Measurements from ENCODE around the gene LRRC52.

Gene LRRC52

DNA sequence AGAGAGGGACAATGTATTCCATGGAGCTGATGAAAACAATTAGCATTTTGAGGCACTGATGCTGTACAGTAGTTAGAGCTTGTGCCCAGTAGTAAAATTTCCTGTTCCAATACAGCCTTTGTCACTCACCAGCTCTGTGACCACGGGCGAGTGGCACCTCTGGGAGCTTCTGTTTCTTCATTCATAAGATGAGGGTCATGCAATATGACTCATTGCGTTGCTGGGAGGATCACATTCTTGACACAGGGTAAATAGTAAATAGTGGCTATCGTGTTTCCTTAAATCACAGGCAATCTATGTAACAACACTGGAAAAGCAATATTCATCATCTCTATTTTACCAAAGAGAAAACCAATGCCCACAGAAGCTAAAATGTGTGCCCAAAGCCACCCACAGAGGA is 4.5 kb upstream of the LRRC52 start:
- peak; percentile 86 to 93 for DNase-seq
- Histone ChIP-seq H3K9ac (ENCODE audit: low read length) (no peak overlapping the region), H3K9me3 (ENCODE audit: insufficient read depth, low read depth, low read length) (no peaks in the 10 kb centered on the region), H4K8ac (ENCODE audit: low read depth, low read length) (no peak overlapping the region), H3K14ac (ENCODE audit: low read length) (no peak overlapping the region), H2AFZ (ENCODE audit: insufficient read depth, low read length, poor library complexity) (no peak overlapping the region), H3K23ac (ENCODE audit: low read length) (no peak overlapping the region), H2AK5ac (ENCODE audit: low read length) (no peak overlapping the region), H3K4me3 (ENCODE audit: low read depth, low read length) (no peak overlapping the region), H3K36me3 (ENCODE audit: control insufficient read depth in 1 of 2, insufficient read depth in 2 of 2, low read length in 2 of 2) (no peaks in the 10 kb centered on the region), H3K79me2 (ENCODE audit: control insufficient read depth, insufficient read depth, low read length, poor library complexity) (no peaks in the 10 kb centered on the region), H3K27me3 (ENCODE audit: insufficient read depth, low read length) (no peaks in the 10 kb centered on the region), H4K12ac (ENCODE audit: low read depth, low read length) (no peak overlapping the region), H3K4me2 (ENCODE audit: low read length) (no peak overlapping the region), H3K27ac (ENCODE audit: low read depth, low read length) (no peak overlapping the region), H3K4ac (ENCODE audit: low read depth, low read length) (no peak overlapping the region), H3K4me1 (ENCODE audit: control insufficient read depth in 1 of 2, insufficient read depth in 2 of 2, low read length in 2 of 2) (no peaks in the 10 kb centered on the region), H3K18ac (ENCODE audit: low read length) (no peak overlapping the region), H4K91ac (ENCODE audit: low read depth, low read length) (no peak overlapping the region), H2BK5ac (ENCODE audit: low read depth, low read length, poor library complexity) (no peak overlapping the region), H2BK120ac (ENCODE audit: insufficient read depth, low read length, poor library complexity) (no peak overlapping the region), H3K79me1 (ENCODE audit: low read length) (no peaks in the 10 kb centered on the region), H2BK12ac (ENCODE audit: low read length) (no peak overlapping the region)
- WGBS (ENCODE audit: extremely low coverage, insufficient coverage, insufficient read length), result no CpG with 5 or more reads among the region's 4 CpGs

DNA sequence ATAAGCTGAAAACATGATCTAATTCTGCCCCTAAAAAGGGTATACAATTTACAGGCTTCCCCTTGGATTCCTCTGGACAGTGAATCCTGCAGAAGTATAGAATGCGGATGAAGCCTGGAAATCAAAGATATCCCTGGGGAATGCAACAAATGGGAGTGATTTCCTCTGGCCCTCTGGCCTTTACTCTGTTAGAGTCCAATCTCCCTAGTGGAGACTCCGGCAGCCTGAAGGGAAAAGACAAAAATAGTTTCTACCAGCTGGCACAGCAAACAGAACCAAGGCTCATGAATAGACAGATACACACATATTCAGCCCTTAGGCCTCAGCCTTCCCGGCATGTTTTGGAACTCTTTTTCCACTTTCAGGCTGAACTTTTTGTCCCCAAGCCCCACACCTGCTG is 3.9 kb upstream of the LRRC52 start:
- Histone ChIP-seq H3K14ac (ENCODE audit: low read length) (no peak overlapping the region), H2BK120ac (ENCODE audit: insufficient read depth, low read length, poor library complexity) (no peak overlapping the region), H3K4ac (ENCODE audit: low read depth, low read length) (no peak overlapping the region), H3K27ac (ENCODE audit: low read depth, low read length) (no peak overlapping the region), H2AFZ (ENCODE audit: insufficient read depth, low read length, poor library complexity) (no peak overlapping the region), H4K8ac (ENCODE audit: low read depth, low read length) (no peak overlapping the region), H3K27me3 (ENCODE audit: insufficient read depth, low read length) (no peaks in the 10 kb centered on the region), H2BK12ac (ENCODE audit: low read length) (no peak overlapping the region), H3K18ac (ENCODE audit: low read length) (no peak overlapping the region), H4K12ac (ENCODE audit: low read depth, low read length) (no peak overlapping the region), H3K23ac (ENCODE audit: low read length) (no peak overlapping the region), H3K79me1 (ENCODE audit: low read length) (no peaks in the 10 kb centered on the region), H4K91ac (ENCODE audit: low read depth, low read length) (no peak overlapping the region), H3K9me3 (ENCODE audit: insufficient read depth, low read depth, low read length) (no peaks in the 10 kb centered on the region), H3K4me2 (ENCODE audit: low read length) (no peak overlapping the region), H3K79me2 (ENCODE audit: control insufficient read depth, insufficient read depth, low read length, poor library complexity) (no peaks in the 10 kb centered on the region), H3K4me1 (ENCODE audit: control insufficient read depth in 1 of 2, insufficient read depth in 2 of 2, low read length in 2 of 2) (no peaks in the 10 kb centered on the region), H3K9ac (ENCODE audit: low read length) (no peak overlapping the region), H3K4me3 (ENCODE audit: low read depth, low read length) (no peak overlapping the region), H2BK5ac (ENCODE audit: low read depth, low read length, poor library complexity) (no peak overlapping the region), H2AK5ac (ENCODE audit: low read length) (no peak overlapping the region), H3K36me3 (ENCODE audit: control insufficient read depth in 1 of 2, insufficient read depth in 2 of 2, low read length in 2 of 2) (no peaks in the 10 kb centered on the region)
- no CpG with 5 or more reads among the region's 3 CpGs for WGBS (ENCODE audit: extremely low coverage, insufficient coverage, insufficient read length)
- DNase-seq, result peak in 1 of 2 donors; percentile 54

DNA sequence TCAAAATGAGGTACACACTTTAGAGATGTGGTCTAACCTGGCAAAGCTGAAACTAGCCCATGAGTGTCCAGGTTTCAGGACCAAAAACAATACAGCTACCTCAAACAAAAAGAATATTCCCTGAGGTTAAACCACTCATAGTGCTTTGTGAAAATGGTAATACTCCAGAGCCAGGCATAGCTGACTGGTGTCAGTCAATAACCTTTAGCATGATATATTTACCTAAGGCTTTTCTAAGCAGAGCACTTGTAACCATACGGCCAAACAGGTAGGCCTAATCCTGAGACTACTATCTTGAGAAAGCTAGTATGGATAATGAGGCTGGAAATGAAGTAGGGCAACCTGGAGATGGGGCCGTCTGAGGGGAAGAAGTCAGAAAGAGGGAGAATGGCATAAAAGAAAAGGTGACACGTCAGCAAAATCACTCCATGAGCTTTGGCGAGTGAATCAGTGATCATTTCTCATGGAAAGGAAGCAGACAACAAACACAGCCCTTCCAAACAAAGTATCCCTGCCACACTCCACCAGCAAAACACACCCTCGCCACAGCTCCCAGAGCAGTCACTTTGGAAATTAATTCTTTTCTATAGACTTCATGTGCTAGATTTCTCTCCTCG is 1.7 kb upstream of the LRRC52 start:
- Histone ChIP-seq H4K91ac (ENCODE audit: low read depth, low read length) (no peak overlapping the region), H3K79me1 (ENCODE audit: low read length) (no peaks in the 10 kb centered on the region), H3K9ac (ENCODE audit: low read length) (no peak overlapping the region), H2AK5ac (ENCODE audit: low read length) (no peak overlapping the region), H3K18ac (ENCODE audit: low read length) (no peak overlapping the region), H3K4me2 (ENCODE audit: low read length) (no peak overlapping the region), H4K8ac (ENCODE audit: low read depth, low read length) (no peak overlapping the region), H3K27ac (ENCODE audit: low read depth, low read length) (no peak overlapping the region), H3K36me3 (ENCODE audit: control insufficient read depth in 1 of 2, insufficient read depth in 2 of 2, low read length in 2 of 2) (no peaks in the 10 kb centered on the region), H4K12ac (ENCODE audit: low read depth, low read length) (no peak overlapping the region), H3K9me3 (ENCODE audit: insufficient read depth, low read depth, low read length) (no peaks in the 10 kb centered on the region), H3K4ac (ENCODE audit: low read depth, low read length) (no peak overlapping the region), H3K23ac (ENCODE audit: low read length) (no peak overlapping the region), H2AFZ (ENCODE audit: insufficient read depth, low read length, poor library complexity) (no peak overlapping the region), H3K27me3 (ENCODE audit: insufficient read depth, low read length) (no peaks in the 10 kb centered on the region), H3K4me3 (ENCODE audit: low read depth, low read length) (no peak overlapping the region), H3K79me2 (ENCODE audit: control insufficient read depth, insufficient read depth, low read length, poor library complexity) (no peaks in the 10 kb centered on the region), H3K4me1 (ENCODE audit: control insufficient read depth in 1 of 2, insufficient read depth in 2 of 2, low read length in 2 of 2) (no peaks in the 10 kb centered on the region), H2BK12ac (ENCODE audit: low read length) (no peak overlapping the region), H2BK5ac (ENCODE audit: low read depth, low read length, poor library complexity) (no peak overlapping the region), H2BK120ac (ENCODE audit: insufficient read depth, low read length, poor library complexity) (no peak overlapping the region), H3K14ac (ENCODE audit: low read length) (no peak overlapping the region)
- no CpG with 5 or more reads among the region's 6 CpGs for WGBS (ENCODE audit: extremely low coverage, insufficient coverage, insufficient read length)
- DNase-seq, result no peak

DNA sequence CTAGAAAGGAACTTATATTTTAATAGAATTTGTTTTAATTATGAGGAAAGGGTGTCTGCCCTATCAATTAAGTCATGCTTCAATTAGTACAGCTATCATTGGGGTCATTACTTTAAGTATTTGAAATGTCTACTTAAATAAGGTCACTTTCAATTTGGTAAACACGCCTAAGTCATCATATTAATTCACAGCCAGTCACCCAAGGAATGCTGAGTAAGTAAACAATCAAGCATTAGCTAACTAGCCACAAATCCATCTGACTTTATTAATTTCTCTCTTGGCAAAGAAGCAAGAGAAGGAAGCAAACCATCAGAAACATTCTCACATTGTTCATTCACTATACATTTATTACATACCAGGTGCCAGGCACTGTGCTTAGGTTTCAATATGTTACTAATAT is 1.2 kb upstream of the LRRC52 start:
- Histone ChIP-seq H2BK12ac (ENCODE audit: low read length) (no peak overlapping the region), H3K9me3 (ENCODE audit: insufficient read depth, low read depth, low read length) (no peaks in the 10 kb centered on the region)
- no CpG with 5 or more reads among the region's 1 CpG for WGBS (ENCODE audit: extremely low coverage, insufficient coverage, insufficient read length)

More for the DNA sequence above, 1.2 kb upstream of the LRRC52 start:
- Histone ChIP-seq H3K79me1 (ENCODE audit: low read length) (no peaks in the 10 kb centered on the region), H4K12ac (ENCODE audit: low read depth, low read length) (no peak overlapping the region), H3K9ac (ENCODE audit: low read length) (no peak overlapping the region), H3K23ac (ENCODE audit: low read length) (no peak overlapping the region), H3K4me2 (ENCODE audit: low read length) (no peak overlapping the region), H3K4me3 (ENCODE audit: low read depth, low read length) (no peak overlapping the region), H2AFZ (ENCODE audit: insufficient read depth, low read length, poor library complexity) (no peak overlapping the region), H4K91ac (ENCODE audit: low read depth, low read length) (no peak overlapping the region), H2BK120ac (ENCODE audit: insufficient read depth, low read length, poor library complexity) (no peak overlapping the region), H3K4ac (ENCODE audit: low read depth, low read length) (no peak overlapping the region), H3K4me1 (ENCODE audit: control insufficient read depth in 1 of 2, insufficient read depth in 2 of 2, low read length in 2 of 2) (no peaks in the 10 kb centered on the region), H4K8ac (ENCODE audit: low read depth, low read length) (no peak overlapping the region), H3K18ac (ENCODE audit: low read length) (no peak overlapping the region), H3K79me2 (ENCODE audit: control insufficient read depth, insufficient read depth, low read length, poor library complexity) (no peaks in the 10 kb centered on the region), H2BK5ac (ENCODE audit: low read depth, low read length, poor library complexity) (no peak overlapping the region), H3K14ac (ENCODE audit: low read length) (no peak overlapping the region), H3K27ac (ENCODE audit: low read depth, low read length) (no peak overlapping the region), H2AK5ac (ENCODE audit: low read length) (no peak overlapping the region), H3K27me3 (ENCODE audit: insufficient read depth, low read length) (no peaks in the 10 kb centered on the region), H3K36me3 (ENCODE audit: control insufficient read depth in 1 of 2, insufficient read depth in 2 of 2, low read length in 2 of 2) (no peaks in the 10 kb centered on the region)
- no peak for DNase-seq
